ENCODE measurements around the gene TRPM3.

DNA sequence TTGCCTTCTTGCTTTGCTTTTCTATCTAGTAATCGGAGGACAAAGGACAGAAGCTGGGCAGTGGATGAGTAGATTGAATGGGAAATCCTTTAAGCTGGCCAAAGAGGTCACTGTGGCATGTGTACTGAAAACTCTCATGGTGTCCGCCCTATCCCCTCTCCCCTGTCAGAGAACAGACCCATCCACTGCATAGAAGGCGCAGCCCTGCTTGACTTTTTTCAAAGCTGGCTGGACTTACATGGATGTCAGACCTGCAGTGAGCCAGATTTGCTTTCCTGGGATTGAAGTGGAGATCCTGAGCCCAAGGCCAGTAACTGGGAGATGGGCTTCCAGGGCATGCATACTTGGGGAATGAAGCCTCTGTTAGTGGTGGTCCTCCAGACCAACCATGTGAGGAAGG lies 329.5 kb downstream of the TRPM3 start:
- TF ChIP-seq, protein P1, sequence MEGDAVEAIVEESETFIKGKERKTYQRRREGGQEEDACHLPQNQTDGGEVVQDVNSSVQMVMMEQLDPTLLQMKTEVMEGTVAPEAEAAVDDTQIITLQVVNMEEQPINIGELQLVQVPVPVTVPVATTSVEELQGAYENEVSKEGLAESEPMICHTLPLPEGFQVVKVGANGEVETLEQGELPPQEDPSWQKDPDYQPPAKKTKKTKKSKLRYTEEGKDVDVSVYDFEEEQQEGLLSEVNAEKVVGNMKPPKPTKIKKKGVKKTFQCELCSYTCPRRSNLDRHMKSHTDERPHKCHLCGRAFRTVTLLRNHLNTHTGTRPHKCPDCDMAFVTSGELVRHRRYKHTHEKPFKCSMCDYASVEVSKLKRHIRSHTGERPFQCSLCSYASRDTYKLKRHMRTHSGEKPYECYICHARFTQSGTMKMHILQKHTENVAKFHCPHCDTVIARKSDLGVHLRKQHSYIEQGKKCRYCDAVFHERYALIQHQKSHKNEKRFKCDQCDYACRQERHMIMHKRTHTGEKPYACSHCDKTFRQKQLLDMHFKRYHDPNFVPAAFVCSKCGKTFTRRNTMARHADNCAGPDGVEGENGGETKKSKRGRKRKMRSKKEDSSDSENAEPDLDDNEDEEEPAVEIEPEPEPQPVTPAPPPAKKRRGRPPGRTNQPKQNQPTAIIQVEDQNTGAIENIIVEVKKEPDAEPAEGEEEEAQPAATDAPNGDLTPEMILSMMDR (IDR thresholded peaks at IDR 0.05): no peak
- TF ChIP-seq POLR2A (IDR thresholded peaks at IDR 0.05): no peak

All from esophagus squamous epithelium (tissue), 4 donors.